Choroid plexus epithelial cell (primary cell): Measurements from ENCODE around the gene LHX1.

Experiments used
- DNase-seq: peaks from one replicate; pipeline ENCODE4 v3.0.0-alpha.2; 2010; ENCODE audit warnings: low read depth
- H3K4me3 ChIP-seq: 2 replicates; pipeline ENCODE4 v1.5.1; 2011; ENCODE audit warnings: low read depth, mild to moderate bottlenecking, control low read depth, low read length, moderate library complexity
- CTCF ChIP-seq: conservative IDR thresholded peaks from 2 replicates; pipeline ENCODE4 v1.5.1; 2011; ENCODE audit warnings: low read depth, mild to moderate bottlenecking, control low read depth, inconsistent platforms, low read length, moderate library complexity

The LHX1 gene

GRCh38 chr17:36975922-36976515, 38.7 kb downstream of the LHX1 start:
- no peak overlapping the region for H3K4me3 ChIP-seq
- TF ChIP-seq CTCF = no peak
- DNase-seq = no peak

GRCh38 chr17:36977066-36977465, 39.8 kb downstream of the LHX1 start:
- no peak for DNase-seq
- no peak overlapping the region for H3K4me3 ChIP-seq
- TF ChIP-seq CTCF = no peak

GRCh38 chr17:36977568-36977967, 40.3 kb downstream of the LHX1 start:
- TF ChIP-seq CTCF = no peak

GRCh38 chr17:36978810-36979564, 41.7 kb downstream of the LHX1 start:
- no peak overlapping the region for H3K4me3 ChIP-seq
- TF ChIP-seq CTCF = no peak
- peak; percentile 16 for DNase-seq

More at GRCh38 chr17:36977568-36977967, 40.3 kb downstream of the LHX1 start:
- no peak for DNase-seq
- no peak overlapping the region for H3K4me3 ChIP-seq

GRCh38 chr17:36979565-36979941, 42.3 kb downstream of the LHX1 start:
- DNase-seq = peak; percentile 10
- H3K4me3 ChIP-seq = no peak overlapping the region
- no peak for TF ChIP-seq CTCF

- peak; percentile 48 for DNase-seq
- H3K4me3 ChIP-seq = no peak overlapping the region
- no peak for TF ChIP-seq CTCF
Measured at GRCh38 chr17:36980280-36980761, 43.0 kb downstream of the LHX1 start.
